T-helper 22 cell (primary cell): ENCODE measurements around the gene GPR25.

Experiments
- DNase-seq: peaks from one replicate; pipeline ENCODE4 v3.0.0-alpha.2; 2020; ENCODE audit warnings: low read depth

The GPR25 gene

GRCh38 chr1:200873116-200873670, 412 bp downstream of the GPR25 start:
- no peak for DNase-seq

GRCh38 chr1:200873671-200874397, 1.1 kb downstream of the GPR25 start:
- no peak for DNase-seq

- DNase-seq: no peak
These were observed 1.9 kb downstream of the GPR25 start for GRCh38 chr1:200874694-200875093.

GRCh38 chr1:200875416-200875815, 2.6 kb downstream of the GPR25 start:
- no peak for DNase-seq

GRCh38 chr1:200877010-200877409, 4.2 kb downstream of the GPR25 start:
- DNase-seq: no peak

- peak; percentile 21 for DNase-seq
These were observed 5.2 kb downstream of the GPR25 start for GRCh38 chr1:200877839-200878551.

- no peak for DNase-seq
These were observed 7.4 kb downstream of the GPR25 start for GRCh38 chr1:200880212-200880611.

- no peak for DNase-seq
These were observed 10.3 kb downstream of the GPR25 start for GRCh38 chr1:200883118-200883517.

GRCh38 chr1:200885623-200886402, 13.0 kb downstream of the GPR25 start:
- DNase-seq: no peak

GRCh38 chr1:200886594-200886993, 13.8 kb downstream of the GPR25 start:
- DNase-seq: no peak

- no peak for DNase-seq
These were observed 14.3 kb downstream of the GPR25 start for GRCh38 chr1:200887036-200887435.

- DNase-seq: no peak
These were observed 15.1 kb downstream of the GPR25 start for GRCh38 chr1:200887772-200888348.

- peak; percentile 43 for DNase-seq
These were observed 15.6 kb downstream of the GPR25 start for GRCh38 chr1:200888349-200888838.

- no peak for DNase-seq
These were observed 16.8 kb downstream of the GPR25 start for GRCh38 chr1:200889571-200889970.

- DNase-seq: no peak
These were observed 17.2 kb downstream of the GPR25 start for GRCh38 chr1:200890027-200890426.

- no peak for DNase-seq
These were observed 18.3 kb downstream of the GPR25 start for GRCh38 chr1:200890818-200891773.

GRCh38 chr1:200891774-200892157, 19.0 kb downstream of the GPR25 start:
- no peak for DNase-seq

GRCh38 chr1:200892546-200892945, 19.8 kb downstream of the GPR25 start:
- DNase-seq: no peak

- DNase-seq: no peak
These were observed 20.2 kb downstream of the GPR25 start for GRCh38 chr1:200892958-200893357.

- no peak for DNase-seq
These were observed 20.7 kb downstream of the GPR25 start for GRCh38 chr1:200893411-200893901.
